ENCODE data around the gene KAT8. TPM values are rescaled to one million over a fixed set of nuclear protein-coding genes. Genes with fewer than 3 reads are reported as not detected.
"Not testable (repeated sequence)": the region's sequence is repeated elsewhere in the genome, so short reads cannot be mapped to it uniquely, and the experiment has no call there.

KAT8 gene
- total and polyA plus RNA-seq, 8 donors = 38.8 to 114 (median 54.0) TPM

DNA sequence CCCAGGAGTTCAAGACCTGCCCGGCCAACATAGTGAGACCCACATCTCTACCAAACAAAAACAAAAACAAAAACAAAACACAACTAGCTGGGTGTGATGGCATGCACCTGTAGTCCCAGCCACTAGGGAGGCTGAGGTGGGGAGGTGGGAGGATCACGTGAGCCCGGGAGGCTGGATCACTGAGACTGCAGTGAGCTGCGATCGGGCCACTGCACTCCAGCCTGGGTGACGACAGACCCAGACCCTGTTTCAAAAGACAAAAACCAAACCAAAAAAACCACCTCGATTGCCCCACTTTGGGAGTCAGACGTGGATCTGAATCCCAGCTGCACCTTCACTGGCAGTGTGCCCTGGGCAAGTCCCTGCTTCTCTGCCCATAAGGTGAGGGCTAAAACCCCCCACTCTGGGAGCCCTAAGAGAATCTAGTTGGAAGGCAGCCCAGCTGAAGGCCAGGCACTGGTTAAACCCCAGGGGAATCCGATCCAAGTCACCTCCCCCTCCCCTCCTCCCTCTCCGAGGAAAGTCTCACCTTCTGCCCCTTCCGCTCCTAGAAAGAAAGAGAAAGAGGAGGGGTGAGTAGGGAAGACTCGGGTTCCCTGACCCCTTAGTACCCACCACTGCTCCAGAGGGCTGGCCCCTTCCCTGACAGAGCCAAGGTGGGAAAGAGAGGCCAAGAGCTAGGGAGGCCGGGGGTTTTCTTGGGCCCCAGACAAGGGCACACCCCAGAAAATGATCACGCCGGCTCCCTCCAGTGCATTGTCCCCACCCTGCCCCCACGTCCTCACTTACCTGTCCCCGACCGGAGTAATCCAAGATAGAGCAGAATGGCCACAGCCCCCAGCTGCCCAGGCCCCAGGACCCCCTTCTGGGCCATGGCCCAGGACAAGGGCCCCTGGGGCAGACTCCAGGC is 17.4 kb downstream of the KAT8 start:
- intact Hi-C loops (cut with DNase I; ENCODE audit: low total_unique reads) = no loop called here

DNA sequence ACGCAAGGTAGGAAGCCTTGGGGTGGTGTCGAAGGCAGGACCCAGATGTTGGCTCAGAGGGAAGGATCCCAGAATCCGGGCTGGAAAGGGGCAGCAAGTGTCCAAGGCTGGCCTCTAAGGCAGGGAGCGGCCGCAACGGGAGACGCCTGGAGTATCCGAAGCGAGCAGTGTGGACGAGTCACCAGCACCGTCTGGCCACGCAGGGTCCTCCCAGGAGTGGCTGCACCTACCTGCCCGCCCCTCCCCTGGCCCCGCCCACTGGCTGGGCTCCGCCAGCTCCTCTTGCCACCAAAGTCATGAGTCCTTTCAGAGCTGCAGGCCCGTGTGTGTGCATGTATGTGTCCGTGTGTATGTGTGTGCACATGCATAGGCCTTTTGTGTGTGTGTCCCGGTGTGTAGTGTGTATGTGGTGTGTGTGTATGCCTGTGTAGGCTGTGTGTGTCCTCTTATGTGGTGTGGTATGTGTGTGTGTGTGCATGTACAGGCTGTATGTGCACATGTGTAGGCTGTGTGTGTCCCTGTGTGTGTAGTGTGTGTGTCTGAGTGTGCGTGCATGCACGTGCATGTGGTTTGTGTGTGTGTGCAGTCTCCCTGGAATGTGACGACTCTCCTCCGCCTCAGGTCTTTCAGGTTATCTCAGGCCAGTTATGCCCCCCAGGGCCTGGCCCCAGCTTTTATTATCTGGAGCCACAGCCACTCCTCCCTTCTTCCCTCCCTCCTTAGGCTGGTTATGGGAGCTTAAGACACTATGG is 18.2 kb downstream of the KAT8 start, which contains the start of gene PRSS8:
Gene PRSS8, minus strand, starts transcription at position 193 of the 752 bp plus-strand sequence. CDS start 229 bp downstream, outside the sequence.
- peak; percentile 94 to 96 for DNase-seq
- H3K4me1 ChIP-seq = peaks cover 36 to 80% (median 52%) of the 10 kb centered on the region in 4 donors
- no peaks in the 10 kb centered on the region for H3K9me3 ChIP-seq
- peaks cover 0 to 7% (median 0%) of the 10 kb centered on the region in 3 donors for H3K27me3 ChIP-seq
- WGBS, 5 donors = 22 to 43% (median 36%) methylated on average over 9 to 22 of the region's 22 CpGs
- intact Hi-C loops (cut with DNase I; ENCODE audit: low total_unique reads) = no loop called here
- H3K27ac ChIP-seq = peak within 1 kb of the TSS; percentile 88 to 97 (median 91)
- H3K36me3 ChIP-seq = peaks cover 13 to 30% (median 26%) of the 10 kb centered on the region in 4 donors
- TF ChIP-seq POLR2AphosphoS5 (IDR thresholded peaks at IDR 0.05) (peak in 2 of 3 donors; percentile 95 to 98), EP300 (IDR thresholded peaks at IDR 0.05) (no peak), POLR2A (IDR thresholded peaks at IDR 0.05) (peak in 3 of 4 donors; percentile 35 to 91 (median 69))
- TF ChIP-seq, protein P1, sequence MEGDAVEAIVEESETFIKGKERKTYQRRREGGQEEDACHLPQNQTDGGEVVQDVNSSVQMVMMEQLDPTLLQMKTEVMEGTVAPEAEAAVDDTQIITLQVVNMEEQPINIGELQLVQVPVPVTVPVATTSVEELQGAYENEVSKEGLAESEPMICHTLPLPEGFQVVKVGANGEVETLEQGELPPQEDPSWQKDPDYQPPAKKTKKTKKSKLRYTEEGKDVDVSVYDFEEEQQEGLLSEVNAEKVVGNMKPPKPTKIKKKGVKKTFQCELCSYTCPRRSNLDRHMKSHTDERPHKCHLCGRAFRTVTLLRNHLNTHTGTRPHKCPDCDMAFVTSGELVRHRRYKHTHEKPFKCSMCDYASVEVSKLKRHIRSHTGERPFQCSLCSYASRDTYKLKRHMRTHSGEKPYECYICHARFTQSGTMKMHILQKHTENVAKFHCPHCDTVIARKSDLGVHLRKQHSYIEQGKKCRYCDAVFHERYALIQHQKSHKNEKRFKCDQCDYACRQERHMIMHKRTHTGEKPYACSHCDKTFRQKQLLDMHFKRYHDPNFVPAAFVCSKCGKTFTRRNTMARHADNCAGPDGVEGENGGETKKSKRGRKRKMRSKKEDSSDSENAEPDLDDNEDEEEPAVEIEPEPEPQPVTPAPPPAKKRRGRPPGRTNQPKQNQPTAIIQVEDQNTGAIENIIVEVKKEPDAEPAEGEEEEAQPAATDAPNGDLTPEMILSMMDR (IDR thresholded peaks at IDR 0.05) = no peak
- peak within 1 kb of the TSS; percentile 41 to 62 (median 52) for H3K4me3 ChIP-seq

More for the DNA sequence above, 17.4 kb downstream of the KAT8 start:
- H3K4me3 ChIP-seq = peak overlapping the region; percentile 41 to 62 (median 52)
- H3K36me3 ChIP-seq = peaks cover 20 to 38% (median 34%) of the 10 kb centered on the region in 4 donors
- no peaks in the 10 kb centered on the region for H3K9me3 ChIP-seq
- peak overlapping the region; percentile 88 to 97 (median 91) for H3K27ac ChIP-seq
- WGBS, 5 donors = 12 to 23% (median 18%) methylated on average over 11 to 18 of the region's 18 CpGs
- peak; percentile 78 to 83 for DNase-seq
- peaks cover 0 to 7% (median 0%) of the 10 kb centered on the region in 3 donors for H3K27me3 ChIP-seq
- peak in 2 of 4 donors; percentile 25 to 50 for TF ChIP-seq POLR2A (IDR thresholded peaks at IDR 0.05)
- TF ChIP-seq, protein P1 (IDR thresholded peaks at IDR 0.05) = peak in 2 of 7 experiments; percentile 39 to 58
- no peak for TF ChIP-seq EP300 (IDR thresholded peaks at IDR 0.05)
- TF ChIP-seq POLR2AphosphoS5 (IDR thresholded peaks at IDR 0.05) = peak in 2 of 3 donors; percentile 67 to 85
- H3K4me1 ChIP-seq = peaks cover 43 to 80% (median 56%) of the 10 kb centered on the region in 4 donors

DNA sequence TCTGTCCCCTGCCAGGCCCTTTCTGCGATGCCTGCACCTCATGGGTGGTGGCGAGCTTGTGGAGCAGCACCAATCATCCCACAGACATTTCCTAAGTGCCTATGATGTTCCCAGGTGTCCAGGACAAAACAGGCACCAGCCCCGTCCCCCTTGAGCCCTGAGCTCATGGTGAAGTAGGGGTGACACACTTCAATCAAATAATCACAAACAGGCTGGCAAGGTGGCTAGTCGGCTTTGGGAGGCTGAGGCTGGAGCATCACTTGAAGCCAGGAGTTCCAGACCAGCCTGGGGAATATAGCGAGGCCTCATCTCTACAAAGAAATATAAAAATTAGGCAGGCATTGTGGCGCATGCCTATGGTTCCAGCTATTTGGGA is 18.8 kb downstream of the KAT8 start:
- 71 to 87% (median 78%) methylated on average over 6 of the region's 6 CpGs for WGBS, 5 donors
- Histone ChIP-seq H3K9me3 (no peaks in the 10 kb centered on the region), H3K4me1 (peaks cover 34 to 80% (median 55%) of the 10 kb centered on the region in 4 donors), H3K36me3 (peaks cover 7 to 24% (median 20%) of the 10 kb centered on the region in 4 donors), H3K27me3 (peaks cover 0 to 7% (median 0%) of the 10 kb centered on the region in 3 donors), H3K4me3 (no peak overlapping the region), H3K27ac (peak overlapping the region; percentile 13 to 97 (median 90))
- no peak for DNase-seq
- intact Hi-C loops (cut with DNase I; ENCODE audit: low total_unique reads) = no loop called here
- TF ChIP-seq, protein P1 (IDR thresholded peaks at IDR 0.05) = no peak
- no peak for TF ChIP-seq POLR2A (IDR thresholded peaks at IDR 0.05)
- no peak for TF ChIP-seq EP300 (IDR thresholded peaks at IDR 0.05)
- TF ChIP-seq POLR2AphosphoS5 (IDR thresholded peaks at IDR 0.05) = no peak

DNA sequence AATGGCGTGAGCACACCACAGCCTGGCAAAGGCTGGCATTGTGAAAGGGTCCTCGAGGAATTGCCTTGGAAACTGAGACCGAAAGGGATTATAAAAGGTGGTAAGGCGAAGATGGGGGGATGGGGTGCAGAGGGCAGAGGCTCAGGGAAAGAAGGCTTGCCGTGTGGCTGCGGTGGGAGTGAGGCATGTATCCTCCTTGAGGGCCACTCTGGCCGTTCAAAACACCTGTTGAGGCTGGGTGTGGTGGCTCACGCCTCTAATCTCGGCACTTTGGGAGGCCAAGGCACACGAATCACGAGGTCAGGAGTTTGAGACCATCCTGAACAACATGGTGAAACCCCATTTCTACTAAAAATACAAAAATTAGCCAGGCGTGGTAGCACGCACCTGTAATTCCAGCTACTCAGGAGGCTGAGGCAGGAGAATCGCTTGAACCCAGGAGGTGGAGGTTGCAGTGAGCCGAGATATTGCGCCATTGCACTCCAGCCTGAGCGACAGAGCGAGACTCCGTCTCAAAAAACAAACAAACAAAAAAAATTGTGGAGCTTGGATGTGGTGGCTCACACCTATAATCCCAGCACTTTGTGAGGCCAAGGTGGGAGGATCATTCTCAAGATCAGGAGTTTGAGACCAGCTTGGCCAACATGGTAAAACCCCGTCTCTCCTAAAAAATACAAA is 19.5 kb downstream of the KAT8 start:
- H3K27me3 ChIP-seq; H3K4me3 ChIP-seq; H3K9me3 ChIP-seq; intact Hi-C loops (cut with DNase I; ENCODE audit: low total_unique reads); DNase-seq: not testable (repeated sequence)
- H3K4me1 ChIP-seq = peaks cover 34 to 80% (median 55%) of the 10 kb centered on the region in 4 donors
- H3K36me3 ChIP-seq = peaks cover under 1 to 17% (median 13%) of the 10 kb centered on the region in 4 donors
- H3K27ac ChIP-seq = peak overlapping the region in 1 of 5 donors; percentile 81
- WGBS, 5 donors = 83 to 89% (median 86%) methylated on average over 20 of the region's 20 CpGs

Measured in stomach (tissue), 9 donors.